Naive B cell (primary cell): ENCODE data around the gene TMEM41B. TPM values are rescaled to one million over a fixed set of nuclear protein-coding genes. Genes with fewer than 3 reads are reported as not detected.
"Not testable (repeated sequence)": the region's sequence is repeated elsewhere in the genome, so short reads cannot be mapped to it uniquely, and the experiment has no call there.

Experiments
- ATAC-seq, 2 donors: fragments of 150-1000 bp; cut with Tn5 transposase; 2 replicates each; pipeline ENCODE4 v1.10.0; 2021; ENCODE audit warnings: low read depth in 2 of 2, mild to moderate bottlenecking in 2 of 2, moderate library complexity in 2 of 2
- DNase-seq: peaks from one replicate; pipeline ENCODE4 v3.0.0; 2022
- H3K27ac Mint-ChIP-seq, 6 donors: one replicate each; pipeline ENCODE4 v1.8.0; 2020 to 2022; ENCODE audit warnings: mild to moderate bottlenecking in 6 of 6, mixed read lengths in 6 of 6, moderate library complexity in 5 of 6, inconsistent platforms in 2 of 6
- H3K27me3 Mint-ChIP-seq, 3 donors: one replicate each; pipeline ENCODE4 v1.8.0; 2021 to 2022; ENCODE audit warnings: mixed read lengths in 3 of 3, mild to moderate bottlenecking in 1 of 3
- H3K36me3 Mint-ChIP-seq, 2 donors: one replicate each; pipeline ENCODE4 v1.8.0; 2020 to 2022; ENCODE audit warnings: mixed read lengths in 2 of 2, inconsistent platforms in 1 of 2, mild to moderate bottlenecking in 1 of 2
- H3K4me1 Mint-ChIP-seq, 3 donors: one replicate each; pipeline ENCODE4 v1.8.0; 2020 to 2022; ENCODE audit warnings: mixed read lengths in 3 of 3, inconsistent platforms in 1 of 3, mild to moderate bottlenecking in 1 of 3, moderate library complexity in 1 of 3
- H3K4me3 Mint-ChIP-seq, 8 donors: one replicate each; pipeline ENCODE4 v1.8.0; 2020 to 2022; ENCODE audit warnings: mild to moderate bottlenecking in 8 of 8, mixed read lengths in 8 of 8, moderate library complexity in 8 of 8, inconsistent platforms in 2 of 8
- H3K9me3 Mint-ChIP-seq, 7 donors: one replicate each; pipeline ENCODE4 v1.8.0; 2020 to 2022; ENCODE audit warnings: mixed read lengths in 7 of 7, mild to moderate bottlenecking in 5 of 7, inconsistent platforms in 2 of 7, moderate library complexity in 1 of 7
- polyA plus RNA-seq, 6 donors: library from polyadenylated mRNA; unstranded; fragments of 300-500 nt; fragmentation: Illumina TruSeq; gene quantifications; one replicate each; pipeline ENCODE4 v1.2.3, GENCODE V29; 2021; ENCODE audit warnings: low read depth in 6 of 6

The TMEM41B gene
- polyA plus RNA-seq, 6 donors from 2014 or later: 5.2 to 10.4 (median 6.0) TPM

DNA sequence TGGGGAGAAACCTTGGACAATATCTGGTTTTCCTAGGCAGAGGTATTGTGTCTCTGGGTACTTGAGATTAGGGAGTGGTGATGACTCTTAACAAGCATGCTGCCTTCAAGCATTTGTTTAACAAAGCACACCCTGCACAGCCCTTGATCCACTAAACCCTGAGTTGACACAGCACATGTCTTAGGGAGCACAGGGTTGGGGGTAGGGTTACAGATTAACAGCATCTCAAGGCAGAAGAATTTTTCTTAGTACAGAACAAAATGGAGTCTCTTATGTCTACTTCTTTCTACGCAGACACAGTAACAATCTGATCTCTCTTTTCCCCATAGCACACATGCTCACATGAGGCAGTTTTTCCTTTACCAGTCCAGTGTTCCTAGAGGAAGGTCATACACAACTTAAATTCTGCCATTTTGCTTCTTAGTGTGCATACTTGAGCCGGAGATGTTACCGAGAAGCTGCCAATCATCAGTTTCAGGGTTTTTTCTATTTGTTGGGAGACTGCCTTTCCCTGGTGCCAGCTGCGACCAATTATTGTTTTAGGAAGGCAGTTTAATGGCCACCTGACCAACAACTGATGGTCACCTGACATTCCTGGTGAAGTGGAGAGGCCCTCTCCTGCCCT lies 5.1 kb upstream of the TMEM41B start:
- H3K9me3 Mint-ChIP-seq, H3K36me3 Mint-ChIP-seq, DNase-seq, H3K27me3 Mint-ChIP-seq, ATAC-seq: not testable (repeated sequence)
- H3K27ac Mint-ChIP-seq: peak overlapping the region in 1 of 6 donors; percentile 18
- H3K4me3 Mint-ChIP-seq: peak overlapping the region in 1 of 8 donors; percentile 26
- peaks cover 5 to 25% (median 9%) of the 10 kb centered on the region in 3 donors for H3K4me1 Mint-ChIP-seq

DNA sequence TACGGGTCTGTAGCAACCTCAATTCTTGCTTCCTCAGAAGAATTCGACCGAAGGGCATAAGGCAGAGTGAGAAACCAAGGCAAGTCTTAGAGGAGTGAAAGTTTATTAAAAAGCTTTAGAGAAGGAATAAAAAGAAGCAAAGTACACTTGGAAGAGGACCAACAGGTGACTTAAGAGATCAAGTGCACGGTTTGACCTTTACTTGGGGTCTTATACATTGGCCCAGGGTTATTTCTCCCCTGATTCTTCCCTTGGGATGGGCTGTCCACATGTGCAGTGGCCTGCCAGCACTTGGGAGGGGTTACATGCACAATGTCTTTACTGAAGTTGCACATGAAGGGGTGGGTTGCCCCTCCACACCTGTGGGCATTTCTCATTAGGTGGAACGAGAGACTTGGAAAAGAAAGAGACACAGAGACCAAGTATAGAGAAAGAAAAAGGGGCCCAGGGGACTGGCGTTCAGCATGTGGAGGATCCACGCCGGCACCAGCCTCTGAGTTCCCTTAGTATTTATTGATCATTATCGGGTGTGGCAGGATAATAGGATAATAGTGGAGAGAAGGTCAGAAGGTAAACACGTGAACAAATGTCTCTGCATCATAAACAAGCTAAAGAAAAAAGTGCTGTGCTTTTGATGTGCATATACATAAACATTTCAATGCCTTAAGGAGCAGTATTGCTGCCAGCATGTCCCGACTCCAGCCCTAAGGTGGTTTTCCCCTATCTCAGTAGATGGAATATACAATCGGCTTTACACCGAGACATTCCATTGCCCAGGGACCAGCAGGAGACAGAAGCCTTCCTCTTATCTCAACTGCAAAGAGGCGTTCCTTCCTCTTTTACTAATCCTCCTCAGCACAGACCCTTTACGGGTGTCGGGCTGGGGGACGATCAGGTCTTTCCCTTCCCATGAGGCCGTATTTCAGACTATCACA lies 4.3 kb upstream of the TMEM41B start:
- Mint-ChIP-seq H3K4me3 (peak overlapping the region in 1 of 8 donors; percentile 26), H3K4me1 (peaks cover 11 to 31% (median 17%) of the 10 kb centered on the region in 3 donors), H3K27ac (peak overlapping the region in 2 of 6 donors; percentile 18 to 58)
- not testable (repeated sequence) for DNase-seq, H3K36me3 Mint-ChIP-seq, H3K9me3 Mint-ChIP-seq, ATAC-seq, H3K27me3 Mint-ChIP-seq

DNA sequence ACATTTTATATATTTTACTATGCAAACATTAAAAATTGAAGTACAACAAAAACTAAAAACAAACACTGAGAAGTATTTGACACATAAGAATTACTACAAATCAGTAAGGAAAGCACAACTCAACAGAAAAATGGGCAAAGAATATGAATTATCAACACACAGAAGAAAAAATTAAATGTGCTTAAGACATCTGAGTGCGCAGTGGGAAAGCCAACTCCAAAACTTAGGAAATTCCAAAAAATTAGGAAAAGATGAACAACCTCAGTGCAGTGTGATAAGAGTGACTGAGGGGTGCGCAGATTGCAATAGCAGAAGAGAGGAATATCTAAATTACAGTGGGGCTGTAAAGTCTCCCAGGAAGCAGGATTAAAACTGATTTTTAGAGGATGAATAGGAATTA lies 1.9 kb upstream of the TMEM41B start:
- H3K4me3 Mint-ChIP-seq: peak overlapping the region in 1 of 8 donors; percentile 10
- no peaks in the 10 kb centered on the region for H3K36me3 Mint-ChIP-seq
- peak overlapping the region in 1 of 6 donors; percentile 5 for H3K27ac Mint-ChIP-seq

DNA sequence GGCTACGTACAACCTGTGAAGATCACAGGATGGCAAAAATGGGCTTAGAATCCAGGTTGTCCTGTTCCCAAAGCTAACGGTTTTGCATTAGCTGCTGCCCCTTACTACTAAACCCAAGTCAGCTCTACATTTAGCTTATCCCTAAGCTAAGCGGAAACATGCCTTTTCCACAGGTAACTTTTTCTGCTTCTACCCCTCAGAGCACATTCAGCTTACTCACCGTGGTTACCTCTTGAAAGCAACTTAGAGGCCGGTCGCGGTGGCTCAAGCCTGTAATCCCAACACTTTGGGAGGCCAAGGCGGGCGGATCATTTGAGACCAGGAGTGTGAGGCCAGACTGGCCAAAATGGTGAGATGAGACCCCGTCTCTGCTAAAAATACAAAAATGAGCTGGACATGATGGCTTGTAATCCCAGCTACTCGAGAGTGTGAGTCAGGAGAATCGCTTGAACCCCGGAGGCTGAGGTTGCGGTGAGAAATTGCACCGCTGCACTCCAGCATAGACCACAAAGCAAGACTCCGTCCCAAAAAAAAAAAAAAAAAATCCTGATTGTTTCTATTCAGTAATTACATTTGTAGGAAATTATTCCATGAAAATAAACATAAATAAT lies 790 bp upstream of the TMEM41B start:
- no peaks in the 10 kb centered on the region for H3K36me3 Mint-ChIP-seq
- H3K4me1 Mint-ChIP-seq: peaks cover 31 to 61% (median 43%) of the 10 kb centered on the region in 3 donors
- ATAC-seq (no peak), DNase-seq (no peak)
- peak overlapping the region; percentile 76 to 99 (median 98) for H3K27ac Mint-ChIP-seq
- H3K27me3 Mint-ChIP-seq: peaks cover 0 to 7% (median 7%) of the 10 kb centered on the region in 3 donors
- peak overlapping the region; percentile 97 to 100 (median 99) for H3K4me3 Mint-ChIP-seq
- no peaks in the 10 kb centered on the region for H3K9me3 Mint-ChIP-seq

More for the DNA sequence above, 1.9 kb upstream of the TMEM41B start:
- no peak for ATAC-seq
- Mint-ChIP-seq H3K9me3 (no peaks in the 10 kb centered on the region), H3K4me1 (peaks cover 24 to 52% (median 34%) of the 10 kb centered on the region in 3 donors), H3K27me3 (peaks cover 0 to 10% (median 7%) of the 10 kb centered on the region in 3 donors)
- no peak for DNase-seq

DNA sequence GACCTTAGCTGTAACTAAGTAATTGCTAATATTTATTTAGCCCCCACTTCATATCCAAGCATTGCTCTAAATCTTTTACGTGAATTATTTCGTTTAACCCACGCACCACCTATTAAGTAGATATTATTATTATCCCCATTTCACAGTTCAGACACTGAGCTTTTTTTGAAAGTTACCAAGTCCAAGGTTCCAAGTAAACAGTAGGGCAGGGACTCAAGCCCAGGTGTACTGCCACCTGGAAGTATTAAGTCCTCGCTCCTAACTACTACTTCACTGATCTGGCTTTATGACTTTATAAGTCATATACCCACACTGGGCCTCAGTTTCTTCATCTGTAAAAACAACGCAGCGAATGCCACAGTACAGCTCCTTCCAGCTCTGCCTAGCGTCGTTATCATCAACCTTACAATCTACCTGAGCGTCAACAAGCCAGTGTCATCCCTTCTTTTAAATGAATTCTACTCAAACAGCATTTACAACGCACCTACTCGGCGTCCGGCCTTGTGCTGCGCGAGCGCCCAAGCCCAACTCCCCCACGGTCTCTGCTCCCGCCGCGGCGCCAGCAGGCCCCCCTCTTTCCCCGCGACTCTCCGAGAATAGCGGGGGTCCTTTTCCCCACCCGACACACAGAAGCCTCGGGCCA lies 624 bp downstream of the TMEM41B start:
- peak; percentile 1 for DNase-seq
- no peaks in the 10 kb centered on the region for H3K9me3 Mint-ChIP-seq
- H3K27me3 Mint-ChIP-seq: peaks cover 0 to 7% (median 0%) of the 10 kb centered on the region in 3 donors
- ATAC-seq: peak; percentile 4 to 6
- H3K27ac Mint-ChIP-seq: peak overlapping the region; percentile 96 to 99 (median 98)
- peak overlapping the region; percentile 97 to 100 (median 99) for H3K4me3 Mint-ChIP-seq
- peaks cover 0 to under 1% of the 10 kb centered on the region in 2 donors for H3K36me3 Mint-ChIP-seq
- peaks cover 30 to 62% (median 38%) of the 10 kb centered on the region in 3 donors for H3K4me1 Mint-ChIP-seq

DNA sequence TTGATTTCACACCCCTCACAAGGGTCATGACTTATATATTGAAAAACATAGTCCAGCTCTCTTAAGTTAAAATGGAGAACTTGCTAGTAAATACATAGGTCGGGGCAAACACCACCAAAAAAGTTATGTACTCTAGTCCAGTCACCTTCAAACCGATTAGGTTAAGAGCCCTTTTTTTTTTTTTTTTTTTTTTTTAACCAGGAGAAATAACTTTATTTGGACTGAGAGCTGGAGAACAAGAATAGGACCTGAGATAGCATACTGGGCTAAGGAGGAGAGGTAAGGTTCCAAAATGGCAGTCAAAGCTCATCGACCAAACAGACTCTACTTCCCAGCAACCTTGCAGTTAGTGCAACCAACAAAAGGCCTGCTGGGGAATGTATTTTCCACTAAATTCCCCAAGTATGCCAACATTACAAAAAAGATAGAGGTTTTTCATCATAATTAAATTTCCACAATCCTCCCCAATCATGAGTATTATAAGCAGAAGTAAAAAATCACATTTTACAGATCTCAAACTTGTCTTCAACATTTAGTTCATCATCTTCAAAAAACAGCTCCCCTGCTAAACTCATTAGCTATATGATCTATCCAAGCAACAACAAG lies 3.8 kb downstream of the TMEM41B start:
- H3K4me3 Mint-ChIP-seq: peak overlapping the region in 1 of 8 donors; percentile 35
- ATAC-seq (no peak), DNase-seq (no peak)
- peaks cover 37 to 65% (median 47%) of the 10 kb centered on the region in 3 donors for H3K4me1 Mint-ChIP-seq
- H3K9me3 Mint-ChIP-seq: no peaks in the 10 kb centered on the region
- H3K27ac Mint-ChIP-seq: peak overlapping the region in 2 of 6 donors; percentile 82 to 86
- H3K27me3 Mint-ChIP-seq: no peaks in the 10 kb centered on the region
- peaks cover 5 to 7% of the 10 kb centered on the region in 2 donors for H3K36me3 Mint-ChIP-seq

DNA sequence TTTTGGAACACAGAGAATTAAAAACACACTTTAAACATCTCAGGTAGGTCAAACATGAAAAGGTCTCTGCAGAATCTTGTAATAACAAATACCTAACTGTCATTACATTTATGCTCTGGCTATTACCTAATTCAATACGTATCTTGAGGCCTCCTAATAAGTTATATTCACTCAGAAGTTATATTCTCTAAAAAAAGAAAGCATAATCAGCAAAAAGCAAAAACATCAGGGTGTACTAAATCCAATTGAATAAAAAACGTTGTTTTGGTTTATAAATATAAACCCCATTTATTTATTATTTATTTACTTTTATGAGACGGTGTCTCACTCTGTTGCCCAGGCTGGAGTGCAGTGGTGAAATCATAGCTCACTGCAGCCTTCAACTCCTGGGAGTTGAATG lies 10.2 kb downstream of the TMEM41B start:
- H3K9me3 Mint-ChIP-seq: no peaks in the 10 kb centered on the region
- no peak overlapping the region for H3K4me3 Mint-ChIP-seq
- H3K27me3 Mint-ChIP-seq: no peaks in the 10 kb centered on the region
- peaks cover 14 to 27% (median 14%) of the 10 kb centered on the region in 3 donors for H3K4me1 Mint-ChIP-seq
- no peak for DNase-seq
- H3K36me3 Mint-ChIP-seq: peaks cover 5 to 7% of the 10 kb centered on the region in 2 donors
- no peak overlapping the region for H3K27ac Mint-ChIP-seq
- ATAC-seq: no peak

DNA sequence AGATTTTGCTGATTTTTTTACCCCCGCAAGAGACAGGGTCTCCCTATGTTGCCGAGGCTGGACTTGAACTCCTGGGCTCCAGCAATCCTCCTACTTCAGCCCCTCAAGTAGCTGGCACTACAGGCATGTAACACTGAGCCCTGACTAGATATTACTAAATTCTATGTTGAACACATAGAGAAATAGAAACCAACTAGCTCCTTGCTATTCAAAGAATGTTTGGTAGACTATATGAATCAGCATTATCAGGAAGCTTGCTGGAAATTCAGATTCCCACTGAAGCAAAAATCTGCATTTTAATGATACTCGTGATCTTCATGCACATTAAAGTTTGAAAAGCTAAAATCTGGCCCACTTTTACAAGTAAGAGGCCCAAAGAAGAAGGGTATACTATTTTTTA lies 11.9 kb downstream of the TMEM41B start:
- no peak overlapping the region for H3K27ac Mint-ChIP-seq
- no peak for ATAC-seq
- H3K36me3 Mint-ChIP-seq: no peaks in the 10 kb centered on the region

DNA sequence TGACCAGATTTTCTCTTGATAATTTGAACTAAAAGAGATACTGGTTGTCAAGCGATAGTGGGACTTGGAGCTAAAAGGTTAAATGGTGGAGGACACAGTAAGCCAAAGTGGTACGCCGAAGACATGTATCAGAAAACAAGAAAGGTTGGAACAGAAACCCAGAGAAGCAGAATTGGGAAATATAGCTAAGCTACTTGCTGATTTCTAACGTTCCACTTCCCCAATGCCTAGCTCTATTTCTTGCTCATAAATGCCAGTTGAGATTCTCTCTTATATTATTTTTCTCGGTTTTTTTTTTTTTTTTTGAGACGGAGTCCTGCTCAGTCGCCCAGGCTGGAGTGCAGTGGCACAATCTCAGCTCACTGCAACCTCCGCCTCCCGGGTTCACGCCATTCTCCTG lies 12.7 kb downstream of the TMEM41B start:
- H3K9me3 Mint-ChIP-seq: no peaks in the 10 kb centered on the region
- H3K4me3 Mint-ChIP-seq: no peak overlapping the region
- DNase-seq: no peak
- H3K27me3 Mint-ChIP-seq: no peaks in the 10 kb centered on the region
- H3K27ac Mint-ChIP-seq: peak overlapping the region in 2 of 6 donors; percentile 26 to 69
- H3K4me1 Mint-ChIP-seq: peaks cover 2 to 14% (median 5%) of the 10 kb centered on the region in 3 donors
- no peak for ATAC-seq
- H3K36me3 Mint-ChIP-seq: no peaks in the 10 kb centered on the region

More for the DNA sequence above, 11.9 kb downstream of the TMEM41B start:
- Mint-ChIP-seq H3K9me3 (no peaks in the 10 kb centered on the region), H3K4me3 (no peak overlapping the region), H3K4me1 (peaks cover 6 to 19% (median 9%) of the 10 kb centered on the region in 3 donors), H3K27me3 (no peaks in the 10 kb centered on the region)
- DNase-seq: no peak

DNA sequence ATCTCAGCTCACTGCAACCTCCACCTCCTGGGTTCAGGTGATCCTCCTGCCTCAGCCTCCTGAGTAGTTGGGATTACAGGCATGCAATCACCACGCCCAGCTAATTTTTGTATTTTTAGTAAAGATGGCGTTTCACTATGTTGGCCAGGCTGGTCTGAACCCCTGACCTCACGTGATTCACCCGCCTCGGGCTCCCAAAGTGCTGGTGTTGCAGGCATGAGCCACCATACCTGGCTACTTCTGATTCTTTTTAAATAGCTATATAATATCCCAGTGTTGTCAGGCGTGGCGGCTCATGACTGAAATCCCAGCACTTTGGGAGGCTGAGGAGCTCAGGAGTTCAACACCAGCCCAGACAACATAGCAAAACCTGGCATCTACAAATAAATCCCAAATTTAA lies 20.7 kb downstream of the TMEM41B start:
- no peaks in the 10 kb centered on the region for H3K4me1 Mint-ChIP-seq
- no peak overlapping the region for H3K27ac Mint-ChIP-seq
- ATAC-seq: no peak

DNA sequence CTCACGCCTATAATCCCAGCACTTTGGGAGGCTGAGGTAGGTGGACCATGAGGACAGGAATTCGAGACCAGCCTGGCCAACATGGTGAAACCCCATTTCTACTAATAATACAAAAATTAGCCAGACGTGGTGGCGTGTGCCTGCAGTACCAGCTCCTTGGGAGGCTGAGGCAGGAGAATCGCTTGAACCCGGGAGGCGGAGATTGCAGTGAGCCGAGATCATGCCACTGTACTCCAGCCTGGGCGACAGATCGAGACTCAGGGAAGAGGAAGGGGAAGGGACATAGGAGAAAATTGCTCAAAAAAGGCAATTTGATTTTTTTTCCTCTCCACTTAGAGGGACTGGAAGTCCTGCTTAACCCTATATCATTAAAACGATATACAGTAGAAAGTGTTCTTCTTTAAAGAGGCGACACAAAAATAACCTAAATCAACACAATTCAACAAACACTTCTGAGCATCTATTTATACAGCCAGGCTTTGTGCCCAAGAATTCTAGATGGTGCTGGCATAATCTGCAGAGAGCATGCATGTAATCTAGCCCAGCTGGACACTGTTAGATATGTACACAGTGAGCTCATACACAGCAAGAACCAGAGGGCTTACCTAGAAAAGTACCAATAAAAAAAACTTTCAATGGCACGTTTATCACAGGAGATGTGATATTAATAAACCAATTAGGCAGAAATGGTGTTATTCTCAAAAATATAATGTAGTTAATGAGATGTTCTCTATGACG lies 28.4 kb downstream of the TMEM41B start:
- Mint-ChIP-seq H3K36me3 (no peaks in the 10 kb centered on the region), H3K27me3 (no peaks in the 10 kb centered on the region), H3K27ac (no peak overlapping the region), H3K9me3 (no peaks in the 10 kb centered on the region), H3K4me3 (no peak overlapping the region), H3K4me1 (peaks cover 0 to 1% (median 0%) of the 10 kb centered on the region in 3 donors)
- DNase-seq (no peak), ATAC-seq (no peak)

More for the DNA sequence above, 20.7 kb downstream of the TMEM41B start:
- no peaks in the 10 kb centered on the region for H3K9me3 Mint-ChIP-seq
- H3K36me3 Mint-ChIP-seq: no peaks in the 10 kb centered on the region
- DNase-seq: no peak
- H3K27me3 Mint-ChIP-seq: no peaks in the 10 kb centered on the region
- H3K4me3 Mint-ChIP-seq: no peak overlapping the region
